GM12878 (cell line): Measurements from ENCODE around the gene DMKN. TPM values are rescaled to one million over a fixed set of nuclear protein-coding genes. Genes with fewer than 3 reads are reported as not detected.

Experiments
- ATAC-seq: fragments of 200-7000 bp; cut with Tn5 transposase; 3 replicates; pipeline ENCODE4 v1.9.1; 2020; ENCODE audit warnings: mild to moderate bottlenecking, moderate library complexity
- BruUV-seq: library from RNA; stranded (reverse); fragments of 400-500 nt; replicated peaks from 2 replicates; lab custom pipeline; 2021; lab: Mats Ljungman, UMichigan
- CTCF ChIA-PET: fragments of 300-600 bp; sonication (Branson Sonifier 250); formaldehyde crosslinking; extraction: SDS; loops from one replicate; lab custom pipeline; 2021; ENCODE audit warnings: inconsistent platforms; lab: Yijun Ruan, JAX
- POLR2A ChIA-PET: fragments of 350-600 bp; formaldehyde crosslinking; extraction: SDS; loops from one replicate; lab custom pipeline; 2021; ENCODE audit warnings: inconsistent platforms; lab: Charles Lee
- RAD21 ChIA-PET: fragments of 300-600 bp; sonication (Branson Sonifier 250); formaldehyde crosslinking; loops from one replicate; lab custom pipeline; 2023; ENCODE audit warnings: antibody characterized with exemption; ENCODE audit not compliant: unreplicated experiment; lab: Charles Lee
- SMC1A ChIA-PET: fragments of 300-600 bp; sonication (Branson Sonifier 250); formaldehyde crosslinking; loops from one replicate; lab custom pipeline; 2023; ENCODE audit not compliant: unreplicated experiment, uncharacterized antibody; lab: Charles Lee
- DNase-seq: peaks from one replicate; pipeline ENCODE4 v3.0.0-alpha.2; 2011; ENCODE audit warnings: low read depth, low spot score
- FAIRE-seq: peaks from 3 replicates; lab custom pipeline; 2011; peaks lifted over from hg19 to GRCh38; lab: Jason Lieb, UNC
- H2AFZ ChIP-seq: 2 replicates; pipeline ENCODE4 v1.6.0; 2011; ENCODE audit warnings: low read depth, low read length, control low read depth; ENCODE audit not compliant: control insufficient read depth
- H3K27ac ChIP-seq: 2 replicates; pipeline ENCODE4 v1.5.1; 2011; ENCODE audit warnings: control low read depth; ENCODE audit not compliant: control insufficient read depth, insufficient read depth
- H3K27me3 ChIP-seq, 2 experiments: replicated peaks in 1 of 2; 2 replicates each; pipeline versions ENCODE4 v1.6.0 to v1.6.1; 2011; ENCODE audit warnings: low read length in 1 of 2; ENCODE audit not compliant: control insufficient read depth in 2 of 2, insufficient read depth in 2 of 2
- H3K36me3 ChIP-seq, 2 experiments: 2 replicates each; pipeline ENCODE4 v1.5.1; 2011; ENCODE audit warnings: low read length in 1 of 2; ENCODE audit not compliant: control insufficient read depth in 2 of 2, insufficient read depth in 2 of 2
- H3K4me1 ChIP-seq: 2 replicates; pipeline ENCODE4 v1.6.1; 2011; ENCODE audit warnings: mild to moderate bottlenecking, low read length, moderate library complexity, mixed read lengths; ENCODE audit not compliant: control insufficient read depth, insufficient read depth
- H3K4me2 ChIP-seq: 2 replicates; pipeline ENCODE4 v1.6.0; 2011; ENCODE audit warnings: control low read depth; ENCODE audit not compliant: control insufficient read depth, insufficient read depth
- H3K4me3 ChIP-seq: fragments of 200-600 bp; sonication (generic); 2 replicates; pipeline ENCODE4 v1.5.1; 2016
- H3K79me2 ChIP-seq: 2 replicates; pipeline ENCODE4 v1.6.0; 2011; ENCODE audit warnings: low read length; ENCODE audit not compliant: control insufficient read depth, insufficient read depth
- H3K9ac ChIP-seq: 2 replicates; pipeline ENCODE4 v1.8.0; 2011; ENCODE audit warnings: low read length, control low read depth, mixed read lengths; ENCODE audit not compliant: control insufficient read depth, insufficient read depth
- H3K9me3 ChIP-seq: replicated peaks from 3 replicates; pipeline ENCODE4 v1.5.1; 2011; ENCODE audit warnings: mild to moderate bottlenecking, low read length; ENCODE audit not compliant: control insufficient read depth, insufficient read depth
- H4K20me1 ChIP-seq: 2 replicates; pipeline ENCODE4 v1.6.0; 2011; ENCODE audit not compliant: control insufficient read depth, insufficient read depth
- CBX3 ChIP-seq: fragments of 200-600 bp; sonication (generic); IDR thresholded peaks from 2 replicates; pipeline ENCODE4 v1.6.1; 2016; ENCODE audit warnings: low read depth, borderline replicate concordance
- CHD1 ChIP-seq: IDR thresholded peaks from 2 replicates; pipeline ENCODE4 v1.6.1; 2012; ENCODE audit warnings: low read depth, low read length, improper control_type of control experiment
- ETV6 ChIP-seq, 2 experiments: fragments of 450-650 bp in 1 of 2; IDR thresholded peaks in 1 of 2; conservative IDR thresholded peaks in 1 of 2; 2 replicates each; pipeline ENCODE4 v1.6.1; 2014; ENCODE audit warnings: antibody characterized with exemption in 1 of 2, borderline replicate concordance in 1 of 2, low read depth in 1 of 2, mild to moderate bottlenecking in 1 of 2, moderate library complexity in 1 of 2
- EZH2 ChIP-seq: IDR thresholded peaks from 2 replicates; pipeline ENCODE4 v1.6.1; 2012; ENCODE audit warnings: low read depth, mild to moderate bottlenecking, control low read depth, inconsistent platforms, low read length, borderline replicate concordance; ENCODE audit not compliant: control insufficient read depth
- FOXK2 ChIP-seq: fragments of 450-650 bp; IDR thresholded peaks from 2 replicates; pipeline ENCODE4 v1.6.1; 2017; ENCODE audit warnings: mild to moderate bottlenecking, moderate library complexity
- HDAC6 ChIP-seq: fragments of 200-600 bp; sonication (generic); IDR thresholded peaks from one replicate; pipeline ENCODE4 v1.8.0; 2017; ENCODE audit warnings: antibody characterized with exemption; ENCODE audit not compliant: unreplicated experiment
- MEF2A ChIP-seq: IDR thresholded peaks from 2 replicates; pipeline ENCODE4 v1.6.1; 2011; ENCODE audit warnings: low read depth, mild to moderate bottlenecking, low read length, moderate library complexity; ENCODE audit not compliant: insufficient read depth
- MEF2B ChIP-seq: fragments of 450-650 bp; IDR thresholded peaks from 2 replicates; pipeline ENCODE4 v1.6.1; 2018; ENCODE audit warnings: mild to moderate bottlenecking, moderate library complexity; ENCODE audit not compliant: partially characterized antibody, poor library complexity, severe bottlenecking
- NR2C1 ChIP-seq: fragments of 450-650 bp; IDR thresholded peaks from 2 replicates; pipeline ENCODE4 v1.6.1; 2017; ENCODE audit warnings: antibody characterized with exemption, mild to moderate bottlenecking, moderate library complexity
- PAX8 ChIP-seq: fragments of 450-650 bp; IDR thresholded peaks from 2 replicates; pipeline ENCODE4 v1.6.1; 2017; ENCODE audit warnings: mild to moderate bottlenecking, moderate library complexity
- POLR2A ChIP-seq: IDR thresholded peaks from 2 replicates; pipeline ENCODE4 v1.6.1; 2011; ENCODE audit warnings: low read depth, mild to moderate bottlenecking, low read length
- SIX5 ChIP-seq: IDR thresholded peaks from 2 replicates; pipeline ENCODE4 v1.6.1; 2011; ENCODE audit warnings: mild to moderate bottlenecking, low read depth, low read length, moderate library complexity; ENCODE audit not compliant: severe bottlenecking
- SUZ12 ChIP-seq: fragments of 200-600 bp; sonication (generic); IDR thresholded peaks from one replicate; pipeline ENCODE4 v1.6.1; 2018; ENCODE audit warnings: antibody characterized with exemption, mild to moderate bottlenecking; ENCODE audit not compliant: unreplicated experiment
- TARDBP ChIP-seq: IDR thresholded peaks from 2 replicates; pipeline ENCODE4 v1.6.1; 2016; ENCODE audit warnings: borderline replicate concordance
- TCF12 ChIP-seq: IDR thresholded peaks from 2 replicates; pipeline ENCODE4 v1.6.1; 2011; ENCODE audit warnings: low read depth, mild to moderate bottlenecking, low read length
- WGBS: methylation state at CpG from one replicate; pipeline ENCODE4 v1.1.6; 2016; ENCODE audit warnings: low lambda C conversion rate; ENCODE audit not compliant: insufficient replicate concordance, insufficient coverage; ENCODE audit errors: missing lambda C conversion rate; 5-methylcytosine and 5-hydroxymethylcytosine counted together
- in situ Hi-C: fragments of 300-500 bp; cut with MboI; formaldehyde crosslinking; loops from 9 replicates; pipeline ENCODE4 v1.14.3; 2018; ENCODE audit warnings: mixed read lengths
- intact Hi-C: fragments of 100-400 bp; cut with micrococcal nuclease; formaldehyde crosslinking; loops from one replicate; pipeline ENCODE4 v1.14.2; 2022; ENCODE audit not compliant: unreplicated experiment
- polyA plus RNA-seq, 11 experiments: library from polyadenylated mRNA; depleted of rRNA in 4 of 11; unstranded in 6 of 11; stranded (reverse) in 5 of 11; fragments of >200 nt; fragmentation: Nextera tagmentation in 4 of 11; fragmentation: Illumina TruSeq in 1 of 11; extraction: Ambion mirVana in 4 of 11; extraction: Trizol in 1 of 11; gene quantifications; 1 replicate in 1 of 11; 2 replicates in 10 of 11; pipeline versions ENCODE4 v1.2.1 to v1.2.3, GENCODE V29; 2011 to 2016; ENCODE audit warnings: inconsistent platforms in 2 of 11, missing spikeins in 2 of 11, low read depth in 1 of 11
- total RNA-seq, 4 experiments: library from RNA; depleted of rRNA in 3 of 4; stranded (reverse); fragments of >200 nt in 3 of 4; fragmentation: Illumina TruSeq in 1 of 4; extraction: Trizol in 1 of 4; gene quantifications; 2 replicates each; pipeline versions ENCODE4 v1.2.1 to v1.2.3, GENCODE V29; 2013 to 2021
- TF ChIP-seq, protein P1 (sequence below): fragments of 450-650 bp; IDR thresholded peaks from 2 replicates; pipeline ENCODE4 v1.6.1; 2014; ENCODE audit warnings: mild to moderate bottlenecking
- TF ChIP-seq, protein P2 (sequence below): fragments of 450-650 bp; IDR thresholded peaks from 2 replicates; pipeline ENCODE4 v1.6.1; 2016; ENCODE audit warnings: mild to moderate bottlenecking

The DMKN gene
- total and polyA plus RNA-seq, 10 of the 15 experiments (the other 5 are each of a cell fraction or from before 2014, with no cell fraction given), result 36.4 to 114 (median 58.6) TPM

DNA sequence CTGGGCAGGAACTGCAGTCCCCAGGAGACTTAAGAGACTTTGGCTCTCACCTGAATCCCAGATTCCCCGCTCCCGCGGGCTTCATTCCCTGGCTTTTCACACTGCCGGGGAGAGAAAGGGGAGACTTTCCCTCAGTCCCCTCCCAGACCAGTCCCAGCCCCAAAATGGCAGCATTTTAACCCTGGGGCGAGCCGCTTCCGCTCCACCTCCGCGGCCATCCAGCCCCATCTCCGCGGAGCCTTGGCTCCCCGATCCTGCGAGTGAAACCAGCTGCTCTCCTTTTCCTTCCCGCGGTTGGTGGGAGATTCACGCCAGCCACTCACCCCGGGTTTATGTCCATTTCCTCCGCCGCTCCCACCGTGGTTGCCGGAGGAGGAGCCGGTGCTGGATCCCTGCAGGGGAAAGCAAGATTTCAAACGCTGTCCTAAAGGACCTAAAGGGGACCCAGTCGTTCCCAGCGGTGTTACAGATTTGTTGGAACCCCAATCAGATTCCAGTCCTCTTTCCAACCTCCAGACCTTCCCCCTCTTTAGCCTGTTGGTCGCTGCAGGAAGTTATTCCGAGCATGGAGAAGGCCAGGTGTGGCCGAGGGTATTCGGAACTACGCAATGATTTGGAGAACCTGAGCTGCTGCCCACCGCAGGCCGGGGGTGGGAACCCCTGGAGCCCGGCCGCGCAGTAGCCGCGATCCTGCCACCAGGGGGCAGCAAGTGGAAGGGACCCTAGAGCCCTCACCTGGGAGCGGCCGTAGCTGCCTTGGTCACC, 3.4 kb downstream of the DMKN start (continued):
- TF ChIP-seq, protein P1, sequence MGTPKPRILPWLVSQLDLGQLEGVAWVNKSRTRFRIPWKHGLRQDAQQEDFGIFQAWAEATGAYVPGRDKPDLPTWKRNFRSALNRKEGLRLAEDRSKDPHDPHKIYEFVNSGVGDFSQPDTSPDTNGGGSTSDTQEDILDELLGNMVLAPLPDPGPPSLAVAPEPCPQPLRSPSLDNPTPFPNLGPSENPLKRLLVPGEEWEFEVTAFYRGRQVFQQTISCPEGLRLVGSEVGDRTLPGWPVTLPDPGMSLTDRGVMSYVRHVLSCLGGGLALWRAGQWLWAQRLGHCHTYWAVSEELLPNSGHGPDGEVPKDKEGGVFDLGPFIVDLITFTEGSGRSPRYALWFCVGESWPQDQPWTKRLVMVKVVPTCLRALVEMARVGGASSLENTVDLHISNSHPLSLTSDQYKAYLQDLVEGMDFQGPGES, result no peak
- TF ChIP-seq ETV6 (conservative IDR thresholded peaks at IDR 0.05 in 1 of 2, IDR thresholded peaks at IDR 0.05 in 1 of 2; ENCODE audit: borderline replicate concordance in 1 of 2, low read depth in 1 of 2), result no peak
- TF ChIP-seq NR2C1, result no peak
- TF ChIP-seq MEF2B, result no peak
- TF ChIP-seq PAX8, result no peak
- TF ChIP-seq TCF12, result peak; percentile 38; the same call in 1 of the 2 replicates
- TF ChIP-seq SUZ12, result no peak
- TF ChIP-seq FOXK2, result no peak
- no peak for TF ChIP-seq CHD1

DNA sequence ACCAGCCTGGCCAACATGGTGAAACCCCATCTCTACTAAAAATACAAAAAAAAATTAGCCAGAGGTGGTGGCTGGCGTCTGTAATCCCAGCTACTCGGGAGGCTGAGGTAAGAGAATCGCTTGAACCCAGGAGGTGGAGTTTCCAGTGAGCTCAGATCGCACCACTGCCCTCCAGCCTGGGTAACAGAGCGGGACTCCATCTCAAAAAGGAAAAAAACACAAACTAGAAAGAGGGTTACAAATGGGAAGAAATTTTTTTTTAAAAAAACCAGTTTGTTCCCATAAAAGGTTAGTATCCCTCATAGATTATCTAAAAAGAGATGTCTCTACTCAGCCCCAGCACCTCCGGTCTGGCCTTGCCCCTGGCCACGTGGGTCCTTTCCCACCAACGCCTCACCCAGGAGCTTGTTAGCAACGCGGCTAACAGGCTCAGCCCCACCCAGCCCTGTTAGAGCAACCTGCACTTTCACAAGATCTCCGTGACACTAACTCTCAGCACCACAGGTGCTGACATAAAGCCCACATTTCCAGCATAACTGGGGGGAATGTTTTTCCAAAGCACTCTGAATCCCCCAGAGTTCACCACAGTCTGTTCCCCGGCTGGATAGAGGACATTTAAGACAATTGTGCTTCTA, 4.3 kb downstream of the DMKN start:
- intact Hi-C loops, result no loop called here
- CTCF ChIA-PET, result interaction anchor here (0.7 to 6.3 kb wide), 29 partner anchors 8 to 239 kb away, joined by 3 to 87 read pairs (median 4); partner anchors contain the start of gene COX6B1
- H3K9me3 ChIP-seq, result no peaks in the 10 kb centered on the region
- TF ChIP-seq CBX3 (no peak), MEF2A (no peak), SIX5 (no peak), POLR2A (no peak), EZH2 (no peak), HDAC6 (no peak), TARDBP (no peak)
- TF ChIP-seq, protein P2, sequence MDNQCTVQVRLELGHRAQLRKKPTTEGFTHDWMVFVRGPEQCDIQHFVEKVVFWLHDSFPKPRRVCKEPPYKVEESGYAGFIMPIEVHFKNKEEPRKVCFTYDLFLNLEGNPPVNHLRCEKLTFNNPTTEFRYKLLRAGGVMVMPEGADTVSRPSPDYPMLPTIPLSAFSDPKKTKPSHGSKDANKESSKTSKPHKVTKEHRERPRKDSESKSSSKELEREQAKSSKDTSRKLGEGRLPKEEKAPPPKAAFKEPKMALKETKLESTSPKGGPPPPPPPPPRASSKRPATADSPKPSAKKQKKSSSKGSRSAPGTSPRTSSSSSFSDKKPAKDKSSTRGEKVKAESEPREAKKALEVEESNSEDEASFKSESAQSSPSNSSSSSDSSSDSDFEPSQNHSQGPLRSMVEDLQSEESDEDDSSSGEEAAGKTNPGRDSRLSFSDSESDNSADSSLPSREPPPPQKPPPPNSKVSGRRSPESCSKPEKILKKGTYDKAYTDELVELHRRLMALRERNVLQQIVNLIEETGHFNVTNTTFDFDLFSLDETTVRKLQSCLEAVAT, result peak; percentile 68; the same call in 1 of the 2 replicates

More for the DNA sequence above, 4.3 kb downstream of the DMKN start:
- ATAC-seq, result peak; percentile 85
- RAD21 ChIA-PET, result interaction anchor here (0.6 to 4.8 kb wide), 20 partner anchors 14 to 366 kb away, joined by 3 to 24 read pairs (median 4); partner anchors contain the start of genes FXYD7, HAUS5 and KRTDAP
- 15% methylated on average over 12 of the region's 12 CpGs for WGBS
- Histone ChIP-seq H3K79me2 (no peaks in the 10 kb centered on the region), H3K9ac (peak overlapping the region; percentile 62; the same call in 1 of the 2 replicates), H4K20me1 (no peaks in the 10 kb centered on the region), H3K27me3 (no peaks in the 10 kb centered on the region; a peak in 1 of 4 replicates), H3K36me3 (no peaks in the 10 kb centered on the region), H2AFZ (no peak overlapping the region; the same call in 1 of the 2 replicates), H3K27ac (peak overlapping the region; percentile 52), H3K4me2 (peak overlapping the region; percentile 91), H3K4me3 (peak overlapping the region; percentile 74; the same call in 1 of the 2 replicates), H3K4me1 (peaks cover 8% of the 10 kb centered on the region)
- SMC1A ChIA-PET, result interaction anchor here (0.9 to 5.7 kb wide), 17 partner anchors 12 to 213 kb away, joined by 3 to 35 read pairs (median 6); partner anchors contain the start of genes FFAR1 and FFAR3
- FAIRE-seq, result peak; percentile 88
- POLR2A ChIA-PET, result interaction anchor here (0.6 to 3.5 kb wide), 15 partner anchors 14 to 239 kb away, joined by 3 to 14 read pairs (median 3); partner anchors contain the start of genes CD22, COX6B1, FFAR1 and HAUS5
- no TSS peak for BruUV-seq
- DNase-seq, result peak; percentile 40
- in situ Hi-C loops, result no loop called here
